GM19395 (cell line): ENCODE results near the gene NDUFAF2.
"Not testable (repeated sequence)": the region's sequence is repeated elsewhere in the genome, so short reads cannot be mapped to it uniquely, and the experiment has no call there.

ENCODE experiments used
- ATAC-seq: cut with Tn5 transposase; IDR thresholded peaks from one replicate; pipeline ENCODE4 v1.9.1; 2021; ENCODE audit warnings: mild to moderate bottlenecking, moderate library complexity; ENCODE audit not compliant: unreplicated experiment

The NDUFAF2 gene

GRCh38 chr5:60992871-60993270, 47.9 kb downstream of the NDUFAF2 start:
- ATAC-seq, result no peak

GRCh38 chr5:60993425-60993824, 48.4 kb downstream of the NDUFAF2 start:
- ATAC-seq, result no peak

GRCh38 chr5:60993875-60994571, 49.0 kb downstream of the NDUFAF2 start:
- no peak for ATAC-seq

- ATAC-seq, result no peak
Measured at GRCh38 chr5:60996368-60996767, 51.4 kb downstream of the NDUFAF2 start.

- ATAC-seq, result no peak
Measured at GRCh38 chr5:60997721-60998120, 52.7 kb downstream of the NDUFAF2 start.

- ATAC-seq, result no peak
Measured at GRCh38 chr5:61000887-61001286, 55.9 kb downstream of the NDUFAF2 start.

GRCh38 chr5:61001647-61002046, 56.6 kb downstream of the NDUFAF2 start:
- ATAC-seq, result no peak

- no peak for ATAC-seq
Measured at GRCh38 chr5:61002611-61003355, 57.8 kb downstream of the NDUFAF2 start.

- no peak for ATAC-seq
Measured at GRCh38 chr5:61004448-61004847, 59.4 kb downstream of the NDUFAF2 start.

GRCh38 chr5:61009907-61010306, 64.9 kb downstream of the NDUFAF2 start:
- no peak for ATAC-seq

- no peak for ATAC-seq
Measured at GRCh38 chr5:61010467-61011454, 65.8 kb downstream of the NDUFAF2 start.

- no peak for ATAC-seq
Measured at GRCh38 chr5:61018062-61018461, 73.1 kb downstream of the NDUFAF2 start.

- no peak for ATAC-seq
Measured at GRCh38 chr5:61019642-61020041, 74.6 kb downstream of the NDUFAF2 start.

GRCh38 chr5:61020415-61020814, 75.4 kb downstream of the NDUFAF2 start:
- ATAC-seq, result no peak

- no peak for ATAC-seq
Measured at GRCh38 chr5:61023131-61023530, 78.1 kb downstream of the NDUFAF2 start.

GRCh38 chr5:61026004-61026403, 81.0 kb downstream of the NDUFAF2 start:
- no peak for ATAC-seq

GRCh38 chr5:61028382-61028781, 83.4 kb downstream of the NDUFAF2 start:
- ATAC-seq, result no peak

GRCh38 chr5:61029456-61030162, 84.6 kb downstream of the NDUFAF2 start:
- ATAC-seq, result no peak

- ATAC-seq, result no peak
Measured at GRCh38 chr5:61030163-61030482, 85.1 kb downstream of the NDUFAF2 start.

- not testable (repeated sequence) for ATAC-seq
Measured at GRCh38 chr5:61031301-61031700, 86.3 kb downstream of the NDUFAF2 start.

- ATAC-seq, result no peak
Measured at GRCh38 chr5:61044545-61044944, 99.5 kb downstream of the NDUFAF2 start.
